HEK293 (cell line): Measurements from ENCODE around the gene LRRFIP1.

Source experiments
- CTCF ChIP-seq: fragments of 450-650 bp; formaldehyde crosslinking; IDR thresholded peaks from 2 replicates; pipeline ENCODE4 v1.5.1; 2016; ENCODE audit warnings: missing biosample characterization, missing genetic modification characterization
- RBAK ChIP-seq: fragments of 450-650 bp; formaldehyde crosslinking; IDR thresholded peaks from 2 replicates; pipeline ENCODE4 v1.5.1; 2016; ENCODE audit warnings: missing biosample characterization, missing genetic modification characterization
- TSHZ1 ChIP-seq: fragments of 450-650 bp; formaldehyde crosslinking; IDR thresholded peaks from 2 replicates; pipeline ENCODE4 v1.5.1; 2016; ENCODE audit warnings: missing biosample characterization, missing genetic modification characterization, borderline replicate concordance
- YY1 ChIP-seq: fragments of 450-650 bp; formaldehyde crosslinking; IDR thresholded peaks from 2 replicates; pipeline ENCODE4 v1.5.1; 2018; ENCODE audit warnings: missing biosample characterization, missing genetic modification characterization
- YY2 ChIP-seq: fragments of 450-650 bp; formaldehyde crosslinking; IDR thresholded peaks from 2 replicates; pipeline ENCODE4 v1.5.1; 2016; ENCODE audit warnings: missing biosample characterization, missing genetic modification characterization
- ZBTB1 ChIP-seq: fragments of 450-650 bp; formaldehyde crosslinking; IDR thresholded peaks from 2 replicates; pipeline ENCODE4 v1.5.1; 2016; ENCODE audit warnings: missing biosample characterization, missing genetic modification characterization
- ZBTB17 ChIP-seq: fragments of 450-650 bp; formaldehyde crosslinking; IDR thresholded peaks from 2 replicates; pipeline ENCODE4 v1.5.1; 2016; ENCODE audit warnings: missing biosample characterization, missing genetic modification characterization
- ZFP37 ChIP-seq: fragments of 450-650 bp; formaldehyde crosslinking; IDR thresholded peaks from 2 replicates; pipeline ENCODE4 v1.5.1; 2016; ENCODE audit warnings: missing biosample characterization, missing genetic modification characterization
- ZNF274 ChIP-seq, 2 experiments: fragments of 200-500 bp in 1 of 2; fragments of 450-650 bp in 1 of 2; sonication (Bioruptor generic) in 1 of 2; formaldehyde crosslinking in 1 of 2; IDR thresholded peaks; 2 replicates each; pipeline versions ENCODE4 v1.5.1 to v1.6.1; 2014 to 2016; ENCODE audit warnings: borderline replicate concordance in 1 of 2, inconsistent platforms in 1 of 2, low read length in 1 of 2, missing biosample characterization in 1 of 2, missing genetic modification characterization in 1 of 2
- ZNF449 ChIP-seq: fragments of 450-650 bp; formaldehyde crosslinking; IDR thresholded peaks from 2 replicates; pipeline ENCODE4 v1.5.1; 2017; ENCODE audit warnings: missing biosample characterization, mild to moderate bottlenecking, missing genetic modification characterization, moderate library complexity
- ZNF521 ChIP-seq: fragments of 450-650 bp; formaldehyde crosslinking; IDR thresholded peaks from 2 replicates; pipeline ENCODE4 v1.5.1; 2017; ENCODE audit warnings: missing biosample characterization, mild to moderate bottlenecking, missing genetic modification characterization
- ZNF623 ChIP-seq: fragments of 450-650 bp; formaldehyde crosslinking; IDR thresholded peaks from 2 replicates; pipeline ENCODE4 v1.5.1; 2016; ENCODE audit warnings: missing biosample characterization, missing genetic modification characterization
- TF ChIP-seq, protein P1 (sequence below): fragments of 450-650 bp; formaldehyde crosslinking; IDR thresholded peaks from 2 replicates; pipeline ENCODE4 v1.5.1; 2016; ENCODE audit warnings: missing biosample characterization, missing genetic modification characterization, low read depth

DNA sequence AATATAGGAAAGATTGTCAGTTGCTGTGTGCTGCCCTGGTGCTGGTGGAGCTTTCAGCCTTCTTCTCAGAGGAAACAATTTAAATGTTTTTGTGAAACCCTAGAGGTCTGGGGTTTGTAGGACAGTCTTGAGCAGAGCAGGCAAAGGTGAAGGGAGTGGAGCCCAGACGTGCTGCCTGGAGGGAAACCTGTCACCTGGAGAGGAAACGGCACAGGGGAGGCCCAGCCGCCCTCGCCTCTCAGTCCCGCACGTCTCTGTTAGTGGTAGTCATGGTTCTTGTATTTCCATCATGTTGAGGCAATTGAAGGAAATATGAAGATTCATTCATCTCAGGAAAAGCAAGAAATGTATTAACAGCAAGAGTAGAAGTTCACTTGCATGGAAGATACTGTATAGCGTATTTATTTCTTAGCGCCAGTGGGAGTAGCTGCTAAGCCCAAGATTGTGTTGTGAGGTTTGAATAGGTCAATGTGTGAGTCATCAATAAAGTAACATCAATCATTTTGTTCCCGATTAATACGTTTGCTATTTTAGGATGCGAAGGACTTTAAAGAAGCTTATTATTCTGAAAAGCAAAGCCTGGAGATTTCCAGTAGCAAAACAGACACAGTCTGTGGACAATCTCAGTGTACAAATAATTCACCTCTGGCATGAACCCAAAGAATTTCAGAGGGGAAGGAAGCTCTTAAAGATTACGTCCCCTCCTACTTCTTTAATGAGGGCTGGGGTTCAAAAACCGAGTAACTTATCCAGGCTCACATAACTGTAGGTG is 70.4 kb downstream of the LRRFIP1 start:
- TF ChIP-seq YY2 (no peak), ZNF274 (IDR thresholded peaks at IDR 0.05; ENCODE audit: low read length) (no peak), ZNF274 (tag by site-specific recombination; IDR thresholded peaks at IDR 0.05; ENCODE audit: borderline replicate concordance) (no peak), TSHZ1 (tag by site-specific recombination) (no peak), RBAK (tag by site-specific recombination) (no peak), ZBTB1 (tag by site-specific recombination) (no peak), ZFP37 (tag by site-specific recombination) (no peak), YY1 (no peak), ZNF521 (tag by site-specific recombination) (no peak), CTCF (tag by site-specific recombination) (no peak), ZNF623 (tag by site-specific recombination) (no peak), ZNF449 (no peak), ZBTB17 (tag by site-specific recombination) (no peak)
- TF ChIP-seq, protein P1, sequence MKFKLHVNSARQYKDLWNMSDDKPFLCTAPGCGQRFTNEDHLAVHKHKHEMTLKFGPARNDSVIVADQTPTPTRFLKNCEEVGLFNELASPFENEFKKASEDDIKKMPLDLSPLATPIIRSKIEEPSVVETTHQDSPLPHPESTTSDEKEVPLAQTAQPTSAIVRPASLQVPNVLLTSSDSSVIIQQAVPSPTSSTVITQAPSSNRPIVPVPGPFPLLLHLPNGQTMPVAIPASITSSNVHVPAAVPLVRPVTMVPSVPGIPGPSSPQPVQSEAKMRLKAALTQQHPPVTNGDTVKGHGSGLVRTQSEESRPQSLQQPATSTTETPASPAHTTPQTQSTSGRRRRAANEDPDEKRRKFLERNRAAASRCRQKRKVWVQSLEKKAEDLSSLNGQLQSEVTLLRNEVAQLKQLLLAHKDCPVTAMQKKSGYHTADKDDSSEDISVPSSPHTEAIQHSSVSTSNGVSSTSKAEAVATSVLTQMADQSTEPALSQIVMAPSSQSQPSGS: no peak
